ENCODE results near the gene AURKAIP1.

AURKAIP1 gene

DNA sequence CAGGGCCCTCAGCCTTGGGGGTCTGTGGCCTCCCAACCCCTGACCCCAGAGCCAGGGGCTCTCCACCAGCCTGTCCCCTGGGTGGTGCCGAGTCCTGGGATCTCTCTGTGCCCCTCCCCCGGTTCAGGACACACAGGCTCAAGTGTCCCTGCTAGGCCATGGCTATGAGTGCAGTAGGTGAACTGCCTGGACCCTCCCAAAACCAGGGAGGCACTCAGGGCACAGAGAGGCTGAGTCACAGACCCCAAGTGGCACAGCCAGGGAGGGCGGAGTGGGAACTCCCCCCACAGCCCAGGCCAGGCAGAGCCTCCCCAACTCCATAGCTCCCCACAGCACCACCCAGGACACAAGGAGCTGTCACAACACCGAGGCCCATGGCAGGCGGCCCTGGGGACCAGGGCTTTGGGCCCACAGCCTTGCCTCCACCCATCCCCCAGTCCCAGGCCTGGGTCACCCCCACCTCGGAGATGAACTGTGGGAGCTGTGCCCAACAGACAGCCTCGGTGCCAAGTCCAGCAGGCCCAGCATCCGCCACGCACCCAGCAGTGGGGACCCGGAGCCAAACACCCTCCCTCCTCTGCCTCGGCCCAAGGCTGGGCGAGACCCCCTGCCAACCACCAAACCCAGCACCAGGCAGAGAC is 29.0 kb downstream of the AURKAIP1 start:
- TF ChIP-seq Cebpa-rat (IDR thresholded peaks at IDR 0.05): no peak
- peaks cover 0 to 13% (median 11%) of the 10 kb centered on the region in 11 experiments; a peak in 13 of 22 replicates for H3K36me3 ChIP-seq
- peak overlapping the region in 10 of 11 experiments; percentile 22 to 97 (median 68); a peak in 11 of 22 replicates for H3K9ac ChIP-seq
- H3K9me3 ChIP-seq (replicated peaks in 1 of 11): no peaks in the 10 kb centered on the region
- peaks cover 56 to 68% (median 66%) of the 10 kb centered on the region in 10 experiments for H3K4me1 ChIP-seq
- no peak overlapping the region; a peak in 1 of 20 replicates for H3K4me3 ChIP-seq
- H4K20me1 ChIP-seq: peaks cover 65 to 78% (median 75%) of the 10 kb centered on the region in 11 experiments; a peak in 21 of 22 replicates
- peak overlapping the region in 1 of 11 experiments; percentile 31; a peak in 2 of 22 replicates for H3K27ac ChIP-seq
- H3K4me2 ChIP-seq: peak overlapping the region; percentile 9 to 100 (median 99); a peak in 21 of 22 replicates
- H3K27me3 ChIP-seq: no peaks in the 10 kb centered on the region

DNA sequence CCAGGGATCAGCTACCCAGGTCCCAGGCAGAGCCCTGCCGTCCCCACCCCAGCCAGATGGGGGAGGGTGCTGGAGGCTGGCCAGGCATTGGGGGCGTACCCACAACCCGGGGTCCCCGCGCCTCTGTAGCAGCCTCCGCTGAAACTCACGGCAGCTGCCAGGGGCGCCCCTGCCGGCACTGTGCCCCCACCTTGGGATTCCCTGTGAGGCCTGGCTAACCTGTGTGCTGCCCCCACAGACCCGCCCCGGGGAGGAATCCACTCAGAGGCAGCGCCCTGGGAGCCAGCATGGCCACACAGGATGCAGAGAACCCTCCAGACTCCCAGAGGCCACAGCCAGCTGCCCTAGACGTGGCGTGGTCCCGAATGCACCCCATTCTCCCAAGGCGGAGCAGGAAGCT is 29.6 kb downstream of the AURKAIP1 start:
- Histone ChIP-seq H3K9me3 (replicated peaks in 1 of 11) (no peaks in the 10 kb centered on the region), H3K36me3 (peaks cover 0 to 19% (median 17%) of the 10 kb centered on the region in 11 experiments; a peak in 15 of 22 replicates), H3K4me1 (peaks cover 56 to 68% (median 66%) of the 10 kb centered on the region in 10 experiments), H3K4me3 (no peak overlapping the region; a peak in 1 of 20 replicates), H3K9ac (peak overlapping the region in 10 of 11 experiments; percentile 22 to 97 (median 40); a peak in 16 of 22 replicates), H3K27me3 (no peaks in the 10 kb centered on the region), H4K20me1 (peaks cover 66 to 84% (median 81%) of the 10 kb centered on the region in 11 experiments; a peak in 21 of 22 replicates), H3K27ac (peak overlapping the region in 5 of 11 experiments; percentile 6 to 31 (median 25); a peak in 5 of 22 replicates), H3K4me2 (peak overlapping the region; percentile 9 to 100 (median 99); a peak in 21 of 22 replicates)
- TF ChIP-seq Cebpa-rat (IDR thresholded peaks at IDR 0.05): no peak

DNA sequence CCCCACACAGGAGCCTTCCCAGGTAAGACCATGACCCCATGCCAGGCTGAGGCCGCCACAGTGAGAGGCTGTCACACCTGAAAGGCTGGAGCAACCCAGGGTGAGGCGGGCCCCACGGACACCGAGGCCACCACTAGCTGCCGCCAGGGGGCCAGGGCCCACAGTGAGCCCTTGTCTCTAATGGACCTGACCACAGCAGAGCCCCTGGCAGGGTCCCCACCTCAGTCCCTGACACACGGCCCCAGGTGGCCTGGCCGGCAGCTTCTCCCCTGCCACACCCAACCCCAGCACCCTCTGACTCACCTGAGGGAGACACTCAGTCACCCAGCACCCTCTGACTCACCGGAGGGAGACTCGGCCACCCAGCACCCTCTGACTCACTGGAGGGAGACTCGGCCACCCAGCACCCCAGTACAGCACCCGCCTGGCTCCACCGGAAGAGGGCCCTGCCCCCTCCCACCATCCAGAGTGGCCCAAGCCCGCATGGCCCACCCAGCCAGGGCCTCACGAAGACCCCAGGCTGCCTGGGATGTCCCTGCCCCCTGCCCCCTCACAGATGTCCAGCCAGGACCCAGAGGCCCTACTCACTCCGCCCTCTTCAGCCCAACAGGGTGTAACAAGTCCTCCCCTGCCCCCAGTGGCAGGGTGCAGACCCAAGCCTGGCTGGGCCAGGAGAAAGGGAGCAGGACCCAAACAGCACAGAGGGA is 30.2 kb downstream of the AURKAIP1 start:
- Histone ChIP-seq H3K9ac (peak overlapping the region in 10 of 11 experiments; percentile 22 to 97 (median 40); a peak in 15 of 22 replicates), H3K4me2 (peak overlapping the region; percentile 9 to 100 (median 99); a peak in 19 of 22 replicates), H3K4me1 (peaks cover 56 to 68% (median 66%) of the 10 kb centered on the region in 10 experiments), H3K27ac (peak overlapping the region in 6 of 11 experiments; percentile 6 to 31 (median 22); a peak in 6 of 22 replicates), H3K4me3 (no peak overlapping the region), H4K20me1 (peaks cover 66 to 89% (median 83%) of the 10 kb centered on the region in 11 experiments; a peak in 21 of 22 replicates), H3K27me3 (no peaks in the 10 kb centered on the region), H3K9me3 (replicated peaks in 1 of 11) (no peaks in the 10 kb centered on the region), H3K36me3 (peaks cover 0 to 23% (median 20%) of the 10 kb centered on the region in 11 experiments; a peak in 15 of 22 replicates)
- TF ChIP-seq Cebpa-rat (IDR thresholded peaks at IDR 0.05): no peak

DNA sequence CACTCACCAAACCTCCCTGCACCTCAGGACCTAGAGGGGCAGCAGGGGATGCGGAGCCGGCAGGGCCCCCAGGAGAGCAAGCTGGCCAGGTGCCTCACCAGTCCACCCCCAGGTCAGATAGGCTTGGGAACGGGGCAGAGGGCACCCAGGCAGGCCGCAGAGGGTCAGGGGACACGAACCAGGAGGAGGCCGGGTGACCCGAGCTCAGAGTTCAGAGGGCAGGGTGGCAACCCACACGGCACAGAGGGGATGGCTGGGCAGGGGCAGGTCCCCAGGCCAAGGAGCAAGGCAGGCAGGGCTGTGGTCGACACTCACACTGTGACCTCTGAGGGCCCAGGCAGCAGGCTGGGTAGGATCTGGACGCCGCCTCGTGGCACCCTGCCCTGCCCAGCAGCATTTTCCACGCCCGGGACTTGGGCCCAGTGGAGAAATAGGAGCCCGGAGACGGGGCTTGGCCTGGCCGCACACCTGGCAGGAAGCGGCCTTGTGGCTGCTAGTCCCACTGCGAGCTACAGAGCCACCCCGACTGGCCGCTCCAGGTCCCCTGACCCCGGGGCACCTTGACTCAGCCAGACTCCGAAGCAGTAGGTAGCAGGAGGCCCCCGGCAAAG is 31.1 kb downstream of the AURKAIP1 start:
- H4K20me1 ChIP-seq: peaks cover 66 to 90% (median 83%) of the 10 kb centered on the region in 11 experiments; a peak in 21 of 22 replicates
- peaks cover 56 to 68% (median 66%) of the 10 kb centered on the region in 10 experiments for H3K4me1 ChIP-seq
- H3K9ac ChIP-seq: peak overlapping the region in 8 of 11 experiments; percentile 24 to 93 (median 54); a peak in 10 of 22 replicates
- no peak for TF ChIP-seq Cebpa-rat (IDR thresholded peaks at IDR 0.05)
- peaks cover 0 to 31% (median 23%) of the 10 kb centered on the region in 11 experiments; a peak in 17 of 22 replicates for H3K36me3 ChIP-seq
- H3K27me3 ChIP-seq: no peaks in the 10 kb centered on the region
- no peaks in the 10 kb centered on the region for H3K9me3 ChIP-seq (replicated peaks in 1 of 11)
- no peak overlapping the region for H3K4me3 ChIP-seq
- peak overlapping the region; percentile 9 to 100 (median 99); a peak in 15 of 22 replicates for H3K4me2 ChIP-seq
- H3K27ac ChIP-seq: peak overlapping the region in 3 of 11 experiments; percentile 17 to 28 (median 20); a peak in 5 of 22 replicates

DNA sequence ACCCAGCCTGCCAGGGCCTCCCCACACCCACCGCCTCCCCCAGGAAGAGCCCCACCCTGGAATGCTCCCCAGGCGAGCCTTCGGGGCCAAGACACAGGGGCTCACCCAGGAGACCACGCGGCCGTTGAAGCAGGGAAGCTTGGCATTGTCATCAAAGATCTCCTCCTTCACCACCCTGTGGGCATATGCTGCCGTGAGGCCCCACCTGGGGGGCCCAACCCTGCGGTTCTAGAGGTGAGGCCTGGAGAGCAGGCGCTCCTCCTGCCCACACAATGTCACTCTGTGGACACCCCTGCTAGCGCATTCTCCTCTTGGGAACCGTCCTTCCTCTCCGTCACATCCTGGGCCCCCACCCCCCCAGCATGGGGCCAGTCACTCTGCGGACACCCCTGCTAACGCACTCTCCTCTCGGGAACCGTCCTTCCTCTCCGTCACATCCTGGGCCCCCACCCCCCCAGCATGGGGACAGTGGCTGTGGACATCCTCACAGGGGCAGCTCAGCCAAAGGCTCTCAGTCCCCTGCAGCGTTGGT is 32.4 kb downstream of the AURKAIP1 start:
- H3K36me3 ChIP-seq: peaks cover 0 to 42% (median 31%) of the 10 kb centered on the region in 11 experiments; a peak in 19 of 22 replicates
- peak overlapping the region in 10 of 11 experiments; percentile 23 to 57 (median 48); a peak in 14 of 22 replicates for H3K9ac ChIP-seq
- no peaks in the 10 kb centered on the region for H3K9me3 ChIP-seq (replicated peaks in 1 of 11)
- peak overlapping the region in 6 of 11 experiments; percentile 13 to 47 (median 36); a peak in 9 of 22 replicates for H3K27ac ChIP-seq
- peak overlapping the region; percentile 57 to 100 (median 99) for H3K4me2 ChIP-seq
- H3K27me3 ChIP-seq: no peaks in the 10 kb centered on the region
- peaks cover 61 to 86% (median 74%) of the 10 kb centered on the region in 11 experiments; a peak in 21 of 22 replicates for H4K20me1 ChIP-seq
- no peak overlapping the region; a peak in 1 of 20 replicates for H3K4me3 ChIP-seq
- TF ChIP-seq Cebpa-rat (IDR thresholded peaks at IDR 0.05): no peak
- peaks cover 46 to 58% (median 57%) of the 10 kb centered on the region in 10 experiments for H3K4me1 ChIP-seq

DNA sequence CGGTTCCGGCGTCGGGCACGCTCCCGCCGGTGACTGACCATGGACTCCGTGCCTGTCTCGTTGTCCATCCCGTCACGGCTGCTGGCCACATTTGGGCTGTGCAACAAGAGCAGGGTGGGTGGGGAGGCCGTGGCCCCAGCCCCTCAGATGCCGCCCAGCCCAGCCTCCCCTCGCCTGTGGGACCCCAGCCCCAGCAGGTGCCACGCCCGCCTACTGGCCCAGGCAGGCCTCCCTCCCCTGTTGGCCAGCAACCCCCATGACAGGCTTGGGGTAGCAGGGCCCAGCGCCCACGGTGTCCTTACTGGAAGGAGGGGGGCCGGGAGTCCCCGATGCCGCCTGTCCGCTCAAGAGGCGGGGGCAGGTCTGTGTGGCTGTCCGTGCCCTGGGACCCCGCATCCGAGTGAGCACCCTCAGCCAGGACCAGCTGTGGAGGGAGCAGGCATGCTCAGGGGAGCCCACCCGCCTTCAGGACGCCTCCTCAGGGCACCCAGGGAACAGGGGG is 32.9 kb downstream of the AURKAIP1 start:
- H3K4me1 ChIP-seq: peaks cover 41 to 53% (median 52%) of the 10 kb centered on the region in 10 experiments
- H3K27ac ChIP-seq: peak overlapping the region in 6 of 11 experiments; percentile 13 to 47 (median 36); a peak in 6 of 22 replicates
- H3K9ac ChIP-seq: peak overlapping the region in 9 of 11 experiments; percentile 23 to 57 (median 48); a peak in 12 of 22 replicates
- H3K27me3 ChIP-seq: no peaks in the 10 kb centered on the region
- H3K36me3 ChIP-seq: peaks cover under 1 to 46% (median 33%) of the 10 kb centered on the region in 11 experiments; a peak in 20 of 22 replicates
- peak overlapping the region in 10 of 11 experiments; percentile 60 to 100 (median 100); a peak in 19 of 22 replicates for H3K4me2 ChIP-seq
- no peak overlapping the region for H3K4me3 ChIP-seq
- no peaks in the 10 kb centered on the region for H3K9me3 ChIP-seq (replicated peaks in 1 of 11)
- no peak for TF ChIP-seq Cebpa-rat (IDR thresholded peaks at IDR 0.05)
- peaks cover 55 to 86% (median 68%) of the 10 kb centered on the region in 11 experiments; a peak in 21 of 22 replicates for H4K20me1 ChIP-seq

DNA sequence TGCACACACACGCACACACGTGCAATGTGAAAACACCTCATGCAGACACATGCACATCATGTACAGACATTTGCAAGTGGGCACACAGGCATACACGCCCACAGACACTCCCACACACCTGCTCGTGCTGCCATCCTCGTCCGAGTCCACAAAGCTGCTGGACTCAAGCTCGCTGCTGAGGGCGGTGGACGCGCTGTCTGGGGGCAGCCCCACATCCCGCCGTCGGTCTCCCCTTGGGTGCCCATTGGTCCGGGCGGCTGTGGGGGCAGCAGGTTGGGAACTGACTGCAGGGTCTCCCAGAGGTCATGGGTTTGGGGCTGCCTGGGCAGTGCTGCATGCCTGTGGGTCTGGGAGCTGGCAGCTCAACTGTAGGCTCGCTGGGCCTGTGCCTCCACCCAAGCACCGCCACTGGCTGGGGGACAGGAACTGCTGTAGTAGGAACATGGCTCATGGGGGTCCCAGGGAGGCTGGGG is 33.4 kb downstream of the AURKAIP1 start:
- H4K20me1 ChIP-seq: peaks cover 50 to 86% (median 63%) of the 10 kb centered on the region in 11 experiments; a peak in 21 of 22 replicates
- H3K9ac ChIP-seq: no peak overlapping the region
- H3K4me3 ChIP-seq: no peak overlapping the region
- H3K36me3 ChIP-seq: peaks cover 6 to 52% (median 34%) of the 10 kb centered on the region in 11 experiments; a peak in 20 of 22 replicates
- H3K27ac ChIP-seq: no peak overlapping the region
- no peaks in the 10 kb centered on the region for H3K27me3 ChIP-seq
- no peak for TF ChIP-seq Cebpa-rat (IDR thresholded peaks at IDR 0.05)
- peaks cover 36 to 48% (median 46%) of the 10 kb centered on the region in 10 experiments for H3K4me1 ChIP-seq
- H3K4me2 ChIP-seq: 0 out of 22 replicates have a peak overlapping the region, but pooled peaks of 1 of the 11 experiments have one; percentile 96
- no peaks in the 10 kb centered on the region for H3K9me3 ChIP-seq (replicated peaks in 1 of 11)

Data from BLaER1 treated with 17β-estradiol and CSF1 and Interleukin-3, amounts not matched to agents 10 nM and 100 nM (cell line).